ENCODE measurements around the gene OR6V1.

GRCh38 chr7:143003393-143004051, 48.6 kb upstream of the OR6V1 start:
- TF ChIP-seq, protein P1, sequence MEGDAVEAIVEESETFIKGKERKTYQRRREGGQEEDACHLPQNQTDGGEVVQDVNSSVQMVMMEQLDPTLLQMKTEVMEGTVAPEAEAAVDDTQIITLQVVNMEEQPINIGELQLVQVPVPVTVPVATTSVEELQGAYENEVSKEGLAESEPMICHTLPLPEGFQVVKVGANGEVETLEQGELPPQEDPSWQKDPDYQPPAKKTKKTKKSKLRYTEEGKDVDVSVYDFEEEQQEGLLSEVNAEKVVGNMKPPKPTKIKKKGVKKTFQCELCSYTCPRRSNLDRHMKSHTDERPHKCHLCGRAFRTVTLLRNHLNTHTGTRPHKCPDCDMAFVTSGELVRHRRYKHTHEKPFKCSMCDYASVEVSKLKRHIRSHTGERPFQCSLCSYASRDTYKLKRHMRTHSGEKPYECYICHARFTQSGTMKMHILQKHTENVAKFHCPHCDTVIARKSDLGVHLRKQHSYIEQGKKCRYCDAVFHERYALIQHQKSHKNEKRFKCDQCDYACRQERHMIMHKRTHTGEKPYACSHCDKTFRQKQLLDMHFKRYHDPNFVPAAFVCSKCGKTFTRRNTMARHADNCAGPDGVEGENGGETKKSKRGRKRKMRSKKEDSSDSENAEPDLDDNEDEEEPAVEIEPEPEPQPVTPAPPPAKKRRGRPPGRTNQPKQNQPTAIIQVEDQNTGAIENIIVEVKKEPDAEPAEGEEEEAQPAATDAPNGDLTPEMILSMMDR (conservative IDR thresholded peaks at IDR 0.05): peak; percentile 96
- no peak for TF ChIP-seq ZFX (IDR thresholded peaks at IDR 0.05)

All from C4-2B (cell line).